SIG-M5 (cell line): ENCODE measurements around the gene SMU1.
"Not testable (repeated sequence)": the region's sequence is repeated elsewhere in the genome, so short reads cannot be mapped to it uniquely, and the experiment has no call there.

Experiments used
- DNase-seq: peaks from one replicate; lab custom pipeline; 2025; lab: John Stamatoyannopoulos, UW

SMU1 gene

GRCh38 chr9:33105504-33105903, 29.0 kb upstream of the SMU1 start:
- no peak for DNase-seq

DNA sequence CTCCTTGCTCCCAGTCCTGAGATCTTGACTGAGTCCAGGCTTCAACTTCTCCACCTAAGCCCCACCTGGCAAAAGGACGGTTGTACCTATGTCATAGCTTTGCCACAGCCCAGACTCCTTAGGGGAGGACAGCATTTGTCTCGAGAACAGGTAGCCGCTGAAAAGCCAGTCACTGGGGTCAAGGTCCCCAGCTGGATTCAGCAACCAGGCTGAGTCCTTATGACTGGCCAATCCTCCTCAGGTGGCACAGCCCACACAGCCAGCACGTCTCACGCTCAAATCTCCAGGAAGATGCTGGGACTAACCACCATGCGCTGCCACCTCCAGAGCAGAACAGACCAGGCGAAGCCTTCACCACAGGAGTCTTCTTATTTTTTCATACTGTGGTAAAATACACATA, 27.9 kb upstream of the SMU1 start:
- no peak for DNase-seq

- no peak for DNase-seq
Observed at GRCh38 chr9:33103501-33104281, 27.2 kb upstream of the SMU1 start.

DNA sequence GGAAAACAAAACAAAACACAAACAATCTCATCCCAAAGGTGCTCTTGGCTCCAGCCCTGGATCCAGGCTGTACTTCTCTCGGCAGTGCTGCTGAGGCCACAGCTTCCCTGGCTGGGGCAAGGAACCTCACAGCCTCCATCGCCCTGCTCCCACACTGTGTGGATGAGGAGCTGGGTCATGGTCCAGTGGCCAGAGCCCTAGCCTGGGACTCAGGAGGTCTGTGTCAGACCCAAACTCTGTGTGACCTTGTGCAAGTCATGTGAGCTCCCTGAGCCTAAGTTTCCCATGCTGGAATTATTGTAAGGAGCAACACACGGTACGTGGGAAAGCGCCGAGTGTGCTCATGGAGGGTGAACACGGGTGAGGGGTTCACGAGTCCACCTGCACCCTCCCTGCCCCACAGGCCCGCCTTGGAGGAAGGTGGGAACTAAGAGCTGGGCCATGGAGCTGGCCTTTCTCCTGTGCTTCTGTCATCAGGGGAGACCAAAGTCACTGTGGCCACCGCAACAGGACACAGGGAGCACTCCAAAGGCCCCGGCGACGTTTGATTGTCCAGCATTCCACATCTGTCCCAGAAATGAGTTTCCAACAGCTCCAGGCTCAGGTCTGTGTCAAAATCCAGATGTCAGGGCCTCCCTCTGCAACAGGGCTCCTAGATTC, 26.2 kb upstream of the SMU1 start:
- no peak for DNase-seq

- no peak for DNase-seq
Observed at GRCh38 chr9:33101104-33101951, 24.9 kb upstream of the SMU1 start.

- DNase-seq = no peak
Observed at GRCh38 chr9:33099754-33100153, 23.3 kb upstream of the SMU1 start.

DNA sequence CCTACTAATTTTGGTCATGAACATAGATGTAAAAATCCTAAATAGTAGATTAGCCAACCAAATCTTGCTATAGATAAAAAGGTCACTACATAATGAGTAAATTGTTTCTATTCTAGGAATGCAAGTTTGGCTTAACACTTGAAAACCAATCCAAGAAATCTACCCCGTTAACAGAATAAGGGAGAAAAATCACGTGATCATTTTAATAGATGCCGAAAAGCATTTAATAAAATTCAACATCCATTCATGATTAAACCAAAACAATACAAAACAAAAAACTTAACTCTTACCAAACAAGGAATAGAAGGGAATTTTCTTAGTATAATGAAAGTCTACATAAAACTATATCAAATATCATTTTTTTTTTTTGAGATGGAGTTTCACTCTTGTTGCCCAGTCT, 20.7 kb upstream of the SMU1 start:
- no peak for DNase-seq

- no peak for DNase-seq
Observed at GRCh38 chr9:33092634-33093033, 16.2 kb upstream of the SMU1 start.

DNA sequence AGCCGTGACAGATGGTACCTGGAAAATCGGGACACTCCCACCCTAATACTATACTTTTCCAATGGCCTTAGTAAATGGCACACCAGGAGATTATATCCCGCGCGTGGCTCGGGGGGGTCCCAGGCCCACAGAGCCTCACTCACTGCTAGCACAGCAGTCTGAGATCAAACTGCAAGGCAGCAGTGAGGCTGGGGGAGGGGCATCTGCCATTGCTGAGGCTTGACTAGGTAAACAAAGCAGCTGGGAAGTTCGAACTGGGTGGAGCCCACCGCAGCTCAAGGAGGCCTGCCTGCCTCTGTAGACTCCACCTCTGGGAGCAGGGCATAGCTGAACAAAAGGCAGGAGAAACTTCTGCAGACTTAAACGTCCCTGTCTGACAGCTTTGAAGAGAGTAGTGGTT, 9.2 kb upstream of the SMU1 start:
- DNase-seq = not testable (repeated sequence)

- no peak for DNase-seq
Observed at GRCh38 chr9:33082538-33083326, 6.3 kb upstream of the SMU1 start.

DNA sequence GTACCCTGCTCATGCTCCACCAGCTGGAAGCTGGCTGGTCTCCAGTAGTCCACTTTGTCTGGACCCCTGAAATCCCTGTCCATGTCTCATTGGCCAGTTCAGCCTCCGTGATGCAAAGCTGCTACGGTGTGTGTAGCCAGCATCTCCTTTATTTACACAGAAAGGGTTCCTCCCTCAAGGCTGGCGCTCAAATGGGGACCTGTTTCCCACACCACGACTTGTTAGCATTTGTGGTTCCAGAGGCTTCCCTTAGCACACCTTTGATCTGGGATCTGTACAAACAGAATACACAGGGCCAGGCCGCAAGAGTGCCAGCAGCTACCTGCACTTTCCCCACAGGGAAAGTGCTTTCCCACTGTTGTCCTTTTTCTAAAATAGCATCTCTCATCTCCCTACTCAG, 5.7 kb upstream of the SMU1 start:
- DNase-seq = no peak

DNA sequence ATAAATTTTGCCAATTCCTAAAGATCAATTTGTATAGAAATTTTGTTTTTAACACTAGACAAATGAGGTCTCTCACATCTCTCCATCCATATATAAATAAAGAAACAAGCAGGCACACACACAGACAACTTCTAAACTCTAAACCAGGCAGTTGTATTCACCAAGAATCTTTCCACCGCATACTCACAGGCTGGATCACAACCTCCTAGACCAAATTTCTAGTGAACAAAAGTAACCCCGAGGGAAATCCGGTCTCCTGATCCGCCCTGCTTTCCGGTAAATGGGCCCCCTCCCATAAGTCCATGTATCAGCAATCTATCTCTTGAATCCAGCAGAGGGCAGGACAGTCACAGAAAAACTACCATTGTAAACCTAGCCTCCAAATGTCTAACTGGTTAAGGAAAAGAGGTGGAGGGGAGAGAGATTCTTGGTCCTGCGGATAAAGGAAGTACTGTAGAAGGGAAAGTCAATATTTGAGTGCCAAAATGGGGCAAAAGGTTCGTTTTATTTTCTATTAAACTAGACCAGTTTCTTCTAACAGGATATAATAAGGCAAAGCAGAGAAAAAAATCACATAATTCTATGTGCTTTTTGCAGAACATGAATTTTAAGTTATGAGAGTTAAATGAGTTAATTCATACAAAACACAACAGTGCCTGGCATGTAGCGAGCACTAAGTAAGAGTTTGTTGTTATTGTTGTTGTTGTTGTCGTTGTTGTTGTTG, 4.8 kb upstream of the SMU1 start:
- peak; percentile 57 for DNase-seq

DNA sequence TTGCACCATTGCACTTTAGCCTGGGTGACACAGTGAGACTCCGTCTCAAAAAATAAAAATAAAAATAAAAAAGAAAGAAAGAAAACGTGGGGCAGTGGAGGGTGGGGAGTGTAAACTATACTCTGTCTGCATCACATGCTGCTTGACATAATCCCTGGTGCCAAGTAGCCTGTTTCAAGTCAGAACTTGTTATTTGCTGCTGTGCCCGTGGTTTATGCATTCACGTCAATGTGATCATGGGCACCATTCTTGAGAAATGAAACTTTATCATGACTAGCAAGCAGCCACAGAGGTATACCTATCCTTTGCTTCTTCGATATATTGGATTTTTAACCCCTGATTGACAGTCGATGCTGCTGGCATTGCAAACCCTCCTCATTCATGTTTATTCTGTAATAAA, 4.1 kb upstream of the SMU1 start:
- no peak for DNase-seq

- DNase-seq = no peak
Observed at GRCh38 chr9:33068991-33069390, 7.5 kb downstream of the SMU1 start.

GRCh38 chr9:33065157-33066076, 11.1 kb downstream of the SMU1 start:
- peak; percentile 11 for DNase-seq

DNA sequence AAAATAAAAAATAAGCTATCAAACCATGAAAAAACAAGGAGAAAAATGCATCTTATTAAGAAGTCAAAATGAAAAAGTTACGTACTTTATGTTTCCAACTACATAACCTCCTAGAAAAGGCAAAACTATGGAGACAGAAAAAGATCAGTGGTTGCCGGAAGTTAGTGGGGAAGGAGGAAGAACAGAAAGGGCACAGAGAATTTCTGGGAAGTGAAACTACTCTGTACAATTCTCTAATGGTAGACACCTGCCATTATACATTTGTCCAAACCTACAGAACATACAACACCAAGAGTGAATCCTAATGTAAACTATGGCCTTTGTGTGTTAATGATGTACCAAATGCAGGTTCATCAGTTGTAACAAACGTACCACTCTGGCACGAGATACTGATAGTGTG, 25.3 kb downstream of the SMU1 start:
- no peak for DNase-seq

DNA sequence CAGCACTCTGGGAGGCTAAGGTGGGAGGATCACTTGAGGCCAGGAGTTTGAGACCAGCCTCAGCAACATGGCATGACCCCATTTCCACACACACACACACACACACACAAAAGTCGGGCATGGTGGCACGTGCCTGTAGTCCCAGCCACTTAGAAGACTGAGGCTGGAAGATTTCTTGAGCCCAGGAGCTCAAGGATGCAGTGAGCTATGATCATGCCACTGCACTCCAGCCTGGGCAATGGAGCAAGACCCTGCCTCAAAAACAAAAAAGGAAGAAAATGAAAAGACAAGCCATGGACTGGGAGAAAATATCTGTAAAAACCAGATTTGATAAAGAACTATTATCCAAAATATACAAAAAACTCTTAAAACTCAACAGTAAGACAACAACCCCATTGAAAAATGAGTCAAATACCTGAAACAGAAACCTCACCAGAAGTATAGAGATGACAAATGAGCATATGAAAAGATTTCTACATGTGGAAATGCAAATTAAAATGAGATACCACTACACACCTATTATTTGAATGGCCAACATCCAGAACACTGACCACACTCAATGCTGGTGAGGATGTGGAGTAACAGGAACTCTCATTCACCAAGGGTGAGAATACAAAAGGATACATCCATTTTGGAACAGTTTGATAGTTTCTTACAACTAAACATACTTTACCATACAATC, 26.7 kb downstream of the SMU1 start:
- no peak for DNase-seq

- DNase-seq = no peak
Observed at GRCh38 chr9:33048054-33048465, 28.4 kb downstream of the SMU1 start.

GRCh38 chr9:33046061-33046460, 30.4 kb downstream of the SMU1 start:
- DNase-seq = no peak
